ENCODE measurements around the gene TUBA3E. TPM values are rescaled to one million over a fixed set of nuclear protein-coding genes. Genes with fewer than 3 reads are reported as not detected.
"Not testable (repeated sequence)": the region's sequence is repeated elsewhere in the genome, so short reads cannot be mapped to it uniquely, and the experiment has no call there.

Gene TUBA3E
- total and polyA plus RNA-seq, 2 donors, result not detected

- 87% methylated on average over 5 of the region's 5 CpGs for whole genome bisulfite sequencing
- DNase-seq (ENCODE audit: extremely low spot score), result no peak
Observed at GRCh38 chr2:130186391-130186790, 11.8 kb downstream of the TUBA3E start.

GRCh38 chr2:130185896-130186295 is 12.3 kb downstream of the TUBA3E start:
- Histone ChIP-seq H3K36me3 (ENCODE audit: insufficient read depth) (no peaks in the 10 kb centered on the region), H3K27ac (ENCODE audit: low read depth) (no peak overlapping the region), H3K4me1 (ENCODE audit: insufficient read depth) (no peaks in the 10 kb centered on the region), H3K4me3 (ENCODE audit: low read depth, low read length) (no peak overlapping the region)
- 76% methylated on average over 4 of the region's 4 CpGs for WGBS
- no peak for DNase-seq (ENCODE audit: extremely low spot score)

More at GRCh38 chr2:130186391-130186790, 11.8 kb downstream of the TUBA3E start:
- Histone ChIP-seq H3K36me3 (ENCODE audit: insufficient read depth) (no peaks in the 10 kb centered on the region), H3K27ac (ENCODE audit: low read depth) (no peak overlapping the region), H3K4me3 (ENCODE audit: low read depth, low read length) (no peak overlapping the region), H3K4me1 (ENCODE audit: insufficient read depth) (no peaks in the 10 kb centered on the region)

GRCh38 chr2:130185436-130185835 is 12.8 kb downstream of the TUBA3E start:
- Histone ChIP-seq H3K27ac (ENCODE audit: low read depth) (no peak overlapping the region), H3K4me3 (ENCODE audit: low read depth, low read length) (no peak overlapping the region), H3K36me3 (ENCODE audit: insufficient read depth) (no peaks in the 10 kb centered on the region), H3K4me1 (ENCODE audit: insufficient read depth) (peaks cover under 1% of the 10 kb centered on the region)
- no peak for DNase-seq (ENCODE audit: extremely low spot score)
- 90% methylated on average over 10 of the region's 10 CpGs for WGBS

- WGBS, result 50% methylated on average over 26 of the region's 26 CpGs
- H3K27ac ChIP-seq (ENCODE audit: low read depth), result no peak overlapping the region
Observed at GRCh38 chr2:130183512-130184373, 14.5 kb downstream of the TUBA3E start.

GRCh38 chr2:130182826-130183511 is 15.3 kb downstream of the TUBA3E start:
- not testable (repeated sequence) for H3K4me1 ChIP-seq (ENCODE audit: insufficient read depth); H3K36me3 ChIP-seq (ENCODE audit: insufficient read depth); DNase-seq (ENCODE audit: extremely low spot score); H3K27ac ChIP-seq (ENCODE audit: low read depth)
- H3K4me3 ChIP-seq (ENCODE audit: low read depth, low read length), result peak overlapping the region; percentile 24
- 25% methylated on average over 23 of the region's 23 CpGs for WGBS

More at GRCh38 chr2:130183512-130184373, 14.5 kb downstream of the TUBA3E start:
- Histone ChIP-seq H3K4me1 (ENCODE audit: insufficient read depth) (peaks cover 1% of the 10 kb centered on the region), H3K4me3 (ENCODE audit: low read depth, low read length) (no peak overlapping the region), H3K36me3 (ENCODE audit: insufficient read depth) (no peaks in the 10 kb centered on the region)
- DNase-seq (ENCODE audit: extremely low spot score), result no peak

GRCh38 chr2:130181880-130182682 is 16.2 kb downstream of the TUBA3E start, which contains the start of gene MZT2B:
Gene MZT2B (plus strand): TSS chr2:130182262. CDS start chr2:130182283, 21 bp downstream.
- Histone ChIP-seq H3K27ac (ENCODE audit: low read depth) (peak within 1 kb of the TSS; percentile 87), H3K4me3 (ENCODE audit: low read depth, low read length) (peak within 1 kb of the TSS; percentile 95)
- peak; percentile 48 for DNase-seq (ENCODE audit: extremely low spot score)
- under 1% methylated on average over 83 of the region's 86 CpGs for WGBS
- not testable (repeated sequence) for H3K4me1 ChIP-seq (ENCODE audit: insufficient read depth); H3K36me3 ChIP-seq (ENCODE audit: insufficient read depth)

GRCh38 chr2:130181325-130181879 is 16.8 kb downstream of the TUBA3E start, which contains the start of gene SMPD4:
Gene SMPD4 (minus strand): TSS chr2:130181602. CDS start chr2:130176592, 5,010 bp downstream.
- DNase-seq (ENCODE audit: extremely low spot score), result peak; percentile 97
- H3K4me1 ChIP-seq (ENCODE audit: insufficient read depth), result peaks cover 1% of the 10 kb centered on the region
- no peaks in the 10 kb centered on the region for H3K36me3 ChIP-seq (ENCODE audit: insufficient read depth)
- WGBS, result under 1% methylated on average over 55 of the region's 55 CpGs
- peak within 1 kb of the TSS; percentile 87 for H3K27ac ChIP-seq (ENCODE audit: low read depth)
- peak within 1 kb of the TSS; percentile 95 for H3K4me3 ChIP-seq (ENCODE audit: low read depth, low read length)

GRCh38 chr2:130180404-130181324 is 17.6 kb downstream of the TUBA3E start:
- WGBS, result 23% methylated on average over 38 of the region's 38 CpGs
- H3K36me3 ChIP-seq (ENCODE audit: insufficient read depth); H3K4me1 ChIP-seq (ENCODE audit: insufficient read depth); DNase-seq (ENCODE audit: extremely low spot score): not testable (repeated sequence)
- Histone ChIP-seq H3K4me3 (ENCODE audit: low read depth, low read length) (peak overlapping the region; percentile 95), H3K27ac (ENCODE audit: low read depth) (peak overlapping the region; percentile 87)

- not testable (repeated sequence) for H3K27ac ChIP-seq (ENCODE audit: low read depth); H3K4me1 ChIP-seq (ENCODE audit: insufficient read depth); H3K36me3 ChIP-seq (ENCODE audit: insufficient read depth); DNase-seq (ENCODE audit: extremely low spot score); H3K4me3 ChIP-seq (ENCODE audit: low read depth, low read length)
- 91% methylated on average over 5 of the region's 5 CpGs for WGBS
Observed at GRCh38 chr2:130174866-130175265, 23.4 kb downstream of the TUBA3E start.

GRCh38 chr2:130169896-130170295 is 28.3 kb downstream of the TUBA3E start:
- DNase-seq (ENCODE audit: extremely low spot score), result no peak
- 90% methylated on average over 7 of the region's 7 CpGs for WGBS
- Histone ChIP-seq H3K4me1 (ENCODE audit: insufficient read depth) (no peaks in the 10 kb centered on the region), H3K36me3 (ENCODE audit: insufficient read depth) (peaks cover 4% of the 10 kb centered on the region), H3K27ac (ENCODE audit: low read depth) (no peak overlapping the region), H3K4me3 (ENCODE audit: low read depth, low read length) (no peak overlapping the region)

GRCh38 chr2:130169163-130169562 is 29.1 kb downstream of the TUBA3E start:
- H3K4me3 ChIP-seq (ENCODE audit: low read depth, low read length); DNase-seq (ENCODE audit: extremely low spot score); H3K27ac ChIP-seq (ENCODE audit: low read depth); H3K36me3 ChIP-seq (ENCODE audit: insufficient read depth); H3K4me1 ChIP-seq (ENCODE audit: insufficient read depth): not testable (repeated sequence)
- WGBS, result 93% methylated on average over 3 of the region's 3 CpGs

- not testable (repeated sequence) for DNase-seq (ENCODE audit: extremely low spot score); H3K4me3 ChIP-seq (ENCODE audit: low read depth, low read length); H3K36me3 ChIP-seq (ENCODE audit: insufficient read depth); H3K4me1 ChIP-seq (ENCODE audit: insufficient read depth); H3K27ac ChIP-seq (ENCODE audit: low read depth)
- WGBS, result 80% methylated on average over 3 of the region's 3 CpGs
Observed at GRCh38 chr2:130166611-130167010, 31.6 kb downstream of the TUBA3E start.

All from urinary bladder (tissue), 4 donors.